Fibroblast of lung (primary cell): Measurements from ENCODE around the gene OTOL1.

ENCODE experiments used
- CTCF ChIP-seq, 2 donors: IDR thresholded peaks in 1 of 2; conservative IDR thresholded peaks in 1 of 2; 1 replicate in 1 of 2; 2 replicates in 1 of 2; pipeline ENCODE4 v1.5.1; 2011 to 2012; ENCODE audit warnings: low read length in 2 of 2, control low read depth in 1 of 2, inconsistent platforms in 1 of 2, low read depth in 1 of 2, mild to moderate bottlenecking in 1 of 2
- EZH2 ChIP-seq: IDR thresholded peaks from 2 replicates; pipeline ENCODE4 v1.5.1; 2012; ENCODE audit warnings: low read length, control low read depth, mild to moderate bottlenecking; ENCODE audit errors: missing control alignments

DNA sequence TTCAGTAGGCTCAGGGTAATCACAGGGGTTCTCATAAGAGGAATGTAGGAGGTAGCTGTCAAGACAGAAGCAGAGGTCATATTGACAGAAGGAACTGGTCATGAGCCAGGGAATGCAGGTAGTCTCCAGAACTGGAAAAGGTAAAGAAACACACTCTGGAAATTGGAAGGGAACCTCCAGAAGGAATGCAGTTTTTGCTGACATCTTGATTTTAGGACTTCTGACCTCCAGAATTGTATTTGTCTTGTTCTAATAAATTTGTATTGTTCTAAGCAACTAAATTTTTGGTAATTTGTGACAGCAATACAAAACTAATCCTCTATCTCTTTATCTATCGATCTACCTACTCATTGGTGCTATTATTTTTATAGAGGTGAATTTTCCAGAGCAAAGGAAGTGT is 49.2 kb downstream of the OTOL1 start:
- TF ChIP-seq CTCF (conservative IDR thresholded peaks at IDR 0.05 in 1 of 2, IDR thresholded peaks at IDR 0.05 in 1 of 2; ENCODE audit: low read depth in 1 of 2, low read length in 2 of 2) (no peak), EZH2 (no peak)
